ENCODE data around the gene CWF19L2. TPM values are rescaled to one million over a fixed set of nuclear protein-coding genes. Genes with fewer than 3 reads are reported as not detected.
A peak's percentile ranks its signal among the peaks of the same experiment; 100 is the strongest.
"Not testable (repeated sequence)": the region's sequence is repeated elsewhere in the genome, so short reads cannot be mapped to it uniquely, and the experiment has no call there.

CWF19L2 gene
- total RNA-seq = 10 to 100 TPM; 11.4 to 13.3 (median 11.5) TPM

- peak; percentile 79 for DNase-seq
- peaks cover 26% of the 10 kb centered on the region for H3K4me1 Mint-ChIP-seq (ENCODE audit: low read depth)
- peaks cover 4% of the 10 kb centered on the region for H3K27me3 Mint-ChIP-seq (ENCODE audit: low read depth)
- peak; percentile 94 to 96 for ATAC-seq
- peak within 1 kb of the TSS; percentile 84 for H3K4me3 Mint-ChIP-seq
- peaks cover 9% of the 10 kb centered on the region for H3K36me3 Mint-ChIP-seq (ENCODE audit: insufficient read depth)
- no peaks in the 10 kb centered on the region for H3K9me3 Mint-ChIP-seq
Observed at GRCh38 chr11:107457558-107458271, at the start of gene CWF19L2. CWF19L2 (minus strand) TSS chr11:107457825; CDS start chr11:107457816, 9 bp downstream.

- Mint-ChIP-seq H3K4me1 (ENCODE audit: low read depth) (no peaks in the 10 kb centered on the region), H3K4me3 (no peak overlapping the region), H3K36me3 (ENCODE audit: insufficient read depth) (peaks cover 55% of the 10 kb centered on the region), H3K9me3 (peaks cover 15% of the 10 kb centered on the region), H3K27me3 (ENCODE audit: low read depth) (no peaks in the 10 kb centered on the region)
- DNase-seq (no peak), ATAC-seq (no peak)
Observed at GRCh38 chr11:107505647-107506225, 48.1 kb upstream of the CWF19L2 start.

GRCh38 chr11:107504981-107505380, 47.4 kb upstream of the CWF19L2 start:
- no peak overlapping the region for H3K4me3 Mint-ChIP-seq
- no peaks in the 10 kb centered on the region for H3K27me3 Mint-ChIP-seq (ENCODE audit: low read depth)
- H3K36me3 Mint-ChIP-seq (ENCODE audit: insufficient read depth) = peaks cover 49% of the 10 kb centered on the region
- no peak for DNase-seq
- no peak for ATAC-seq
- H3K4me1 Mint-ChIP-seq (ENCODE audit: low read depth) = no peaks in the 10 kb centered on the region
- peaks cover 15% of the 10 kb centered on the region for H3K9me3 Mint-ChIP-seq

- no peak for DNase-seq
- ATAC-seq = no peak
- no peaks in the 10 kb centered on the region for H3K27me3 Mint-ChIP-seq (ENCODE audit: low read depth)
- no peaks in the 10 kb centered on the region for H3K4me1 Mint-ChIP-seq (ENCODE audit: low read depth)
- peaks cover 50% of the 10 kb centered on the region for H3K36me3 Mint-ChIP-seq (ENCODE audit: insufficient read depth)
- no peak overlapping the region for H3K4me3 Mint-ChIP-seq
- peaks cover 15% of the 10 kb centered on the region for H3K9me3 Mint-ChIP-seq
Observed at GRCh38 chr11:107501713-107502112, 44.1 kb upstream of the CWF19L2 start.

DNA sequence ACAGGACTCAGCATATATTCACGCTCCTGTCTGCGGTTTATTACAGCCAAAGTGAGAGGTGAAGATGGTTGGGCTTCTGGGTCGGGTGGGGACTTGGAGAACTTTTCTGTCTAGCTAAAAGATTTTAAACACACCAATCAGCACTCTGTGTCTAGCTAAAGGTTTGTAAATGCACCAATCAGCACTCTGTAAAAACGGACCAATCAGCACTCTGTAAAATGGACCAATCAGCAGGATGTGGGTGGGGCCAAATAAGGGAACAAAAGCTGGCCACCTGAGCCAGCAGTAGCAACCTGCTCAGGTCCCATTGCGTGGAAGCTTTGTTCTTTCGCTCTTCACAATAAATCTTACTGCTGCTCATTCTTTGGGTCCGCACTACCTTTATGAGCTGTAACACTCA, 39.7 kb upstream of the CWF19L2 start:
- ATAC-seq; H3K4me3 Mint-ChIP-seq; DNase-seq; H3K27me3 Mint-ChIP-seq (ENCODE audit: low read depth); H3K9me3 Mint-ChIP-seq; H3K4me1 Mint-ChIP-seq (ENCODE audit: low read depth): not testable (repeated sequence)
- H3K36me3 Mint-ChIP-seq (ENCODE audit: insufficient read depth) = peaks cover 12% of the 10 kb centered on the region

GRCh38 chr11:107496011-107496410, 38.4 kb upstream of the CWF19L2 start:
- Mint-ChIP-seq H3K4me3 (no peak overlapping the region), H3K27me3 (ENCODE audit: low read depth) (no peaks in the 10 kb centered on the region), H3K4me1 (ENCODE audit: low read depth) (no peaks in the 10 kb centered on the region), H3K9me3 (peaks cover under 1% of the 10 kb centered on the region), H3K36me3 (ENCODE audit: insufficient read depth) (peaks cover 3% of the 10 kb centered on the region)
- ATAC-seq (no peak), DNase-seq (no peak)

DNA sequence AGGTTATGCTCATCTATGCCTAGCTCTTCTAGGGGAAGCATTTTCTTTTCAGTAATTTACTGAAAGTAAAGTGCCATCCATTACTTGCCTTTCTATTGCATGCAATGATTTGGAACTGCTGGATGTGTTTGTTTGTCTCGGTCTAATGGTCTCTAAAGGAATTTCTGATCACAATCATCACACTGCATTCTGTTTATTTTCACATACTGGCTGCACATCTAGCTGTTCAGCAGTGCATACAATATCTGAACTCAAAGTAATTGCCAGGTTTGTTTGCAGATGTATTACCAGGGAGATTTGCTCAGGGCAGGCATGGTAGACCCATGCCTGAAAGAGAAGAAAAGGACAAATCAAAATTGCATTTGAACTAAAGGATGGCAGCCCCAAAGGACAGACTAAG, 36.4 kb upstream of the CWF19L2 start:
- DNase-seq (no peak), ATAC-seq (no peak)
- no peaks in the 10 kb centered on the region for H3K9me3 Mint-ChIP-seq
- H3K36me3 Mint-ChIP-seq (ENCODE audit: insufficient read depth) = peaks cover 2% of the 10 kb centered on the region
- H3K4me3 Mint-ChIP-seq = no peak overlapping the region
- no peaks in the 10 kb centered on the region for H3K4me1 Mint-ChIP-seq (ENCODE audit: low read depth)
- H3K27me3 Mint-ChIP-seq (ENCODE audit: low read depth) = peaks cover 2% of the 10 kb centered on the region

DNA sequence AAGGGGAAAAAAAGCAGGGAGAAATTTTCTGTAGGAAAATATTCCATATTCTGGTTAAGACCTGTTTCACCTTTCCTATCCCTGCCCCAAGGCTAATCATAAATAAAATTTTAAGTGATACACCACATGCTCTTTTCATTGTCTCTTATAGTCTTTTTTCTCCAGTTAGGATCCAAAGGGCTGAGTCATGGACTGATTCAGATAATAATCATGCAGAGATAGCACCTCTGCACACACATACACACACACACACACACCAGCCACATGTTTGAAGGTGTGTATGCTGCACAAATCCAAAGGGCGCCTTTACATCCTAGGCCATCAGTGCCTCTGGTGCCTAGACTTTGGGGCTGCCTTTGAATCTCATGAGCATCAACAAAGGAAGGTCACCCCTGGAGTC, 35.5 kb upstream of the CWF19L2 start:
- H3K4me1 Mint-ChIP-seq (ENCODE audit: low read depth) = no peaks in the 10 kb centered on the region
- no peak for DNase-seq
- H3K4me3 Mint-ChIP-seq = no peak overlapping the region
- ATAC-seq = no peak
- peaks cover 2% of the 10 kb centered on the region for H3K36me3 Mint-ChIP-seq (ENCODE audit: insufficient read depth)
- peaks cover 2% of the 10 kb centered on the region for H3K27me3 Mint-ChIP-seq (ENCODE audit: low read depth)
- H3K9me3 Mint-ChIP-seq = no peaks in the 10 kb centered on the region

GRCh38 chr11:107490836-107491235, 33.2 kb upstream of the CWF19L2 start:
- Mint-ChIP-seq H3K4me3 (no peak overlapping the region), H3K36me3 (ENCODE audit: insufficient read depth) (no peaks in the 10 kb centered on the region), H3K4me1 (ENCODE audit: low read depth) (no peaks in the 10 kb centered on the region), H3K9me3 (no peaks in the 10 kb centered on the region), H3K27me3 (ENCODE audit: low read depth) (peaks cover 2% of the 10 kb centered on the region)
- ATAC-seq = no peak
- no peak for DNase-seq

DNA sequence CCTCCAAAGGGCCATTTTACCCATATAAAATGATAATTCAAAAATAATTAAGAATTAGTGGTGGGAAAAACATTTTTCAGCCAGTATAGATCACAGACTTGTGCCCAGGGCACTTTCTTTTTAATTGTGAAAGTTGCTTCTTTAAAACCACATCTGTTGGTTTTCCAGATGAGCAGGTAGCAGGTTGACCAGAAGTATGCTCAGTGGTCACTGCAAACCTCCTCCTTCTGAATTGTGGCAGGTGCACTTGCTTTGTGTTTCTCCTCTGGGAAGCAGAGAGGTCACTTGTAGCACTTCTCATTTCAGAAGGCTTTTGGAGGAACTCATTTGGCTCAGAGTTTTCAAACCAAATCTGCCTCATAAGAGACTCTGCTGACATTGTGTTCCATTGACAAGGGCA, 24.6 kb upstream of the CWF19L2 start:
- Mint-ChIP-seq H3K4me1 (ENCODE audit: low read depth) (no peaks in the 10 kb centered on the region), H3K36me3 (ENCODE audit: insufficient read depth) (no peaks in the 10 kb centered on the region), H3K4me3 (no peak overlapping the region), H3K9me3 (no peaks in the 10 kb centered on the region), H3K27me3 (ENCODE audit: low read depth) (peaks cover 6% of the 10 kb centered on the region)
- ATAC-seq (no peak), DNase-seq (no peak)

GRCh38 chr11:107478922-107479321, 21.3 kb upstream of the CWF19L2 start:
- Mint-ChIP-seq H3K4me3 (no peak overlapping the region), H3K4me1 (ENCODE audit: low read depth) (no peaks in the 10 kb centered on the region)
- DNase-seq = no peak

DNA sequence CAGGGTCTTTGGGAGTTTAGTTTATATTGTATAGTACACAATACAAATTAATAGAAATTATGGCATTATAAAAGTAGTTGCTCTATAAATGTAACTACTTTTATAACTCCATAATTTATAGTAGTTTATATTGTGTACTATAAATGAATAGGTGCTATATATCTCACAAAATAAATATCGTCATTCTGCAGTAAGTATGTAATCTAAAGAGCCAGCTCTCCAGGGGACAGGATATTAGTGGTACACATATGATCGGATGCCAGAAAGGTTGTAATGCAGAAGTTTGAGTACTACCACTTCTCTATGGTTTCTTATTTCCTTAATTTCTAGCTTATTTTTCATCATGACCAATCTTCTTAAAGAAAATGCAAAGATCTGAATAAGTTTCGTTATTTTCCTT, 20.2 kb upstream of the CWF19L2 start:
- Mint-ChIP-seq H3K4me1 (ENCODE audit: low read depth) (no peaks in the 10 kb centered on the region), H3K27me3 (ENCODE audit: low read depth) (peaks cover 38% of the 10 kb centered on the region), H3K9me3 (no peaks in the 10 kb centered on the region), H3K36me3 (ENCODE audit: insufficient read depth) (no peaks in the 10 kb centered on the region), H3K4me3 (no peak overlapping the region)
- DNase-seq (no peak), ATAC-seq (no peak)

More at GRCh38 chr11:107478922-107479321, 21.3 kb upstream of the CWF19L2 start:
- Mint-ChIP-seq H3K9me3 (no peaks in the 10 kb centered on the region), H3K36me3 (ENCODE audit: insufficient read depth) (no peaks in the 10 kb centered on the region), H3K27me3 (ENCODE audit: low read depth) (peaks cover 30% of the 10 kb centered on the region)
- ATAC-seq = no peak

DNA sequence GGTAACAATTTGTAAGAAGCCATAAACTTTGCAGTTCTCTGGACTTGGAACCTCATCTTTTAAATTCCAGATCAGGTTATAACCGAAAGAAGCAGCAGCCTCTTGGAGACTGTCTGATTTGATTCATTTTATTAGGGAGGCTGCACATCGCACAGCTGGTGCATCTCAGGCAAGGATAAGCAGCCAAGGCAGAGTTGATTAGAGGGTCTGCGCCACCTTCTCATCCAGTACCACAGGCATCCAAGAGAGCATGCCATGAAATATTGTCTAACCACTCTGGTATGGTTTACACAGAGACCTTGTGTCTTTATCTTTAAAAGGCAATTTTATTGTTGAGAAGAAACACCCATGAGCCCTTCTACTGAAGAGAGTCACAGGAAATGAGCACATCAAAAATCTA, 16.2 kb upstream of the CWF19L2 start:
- DNase-seq (no peak), ATAC-seq (no peak)
- no peaks in the 10 kb centered on the region for H3K36me3 Mint-ChIP-seq (ENCODE audit: insufficient read depth)
- no peaks in the 10 kb centered on the region for H3K4me1 Mint-ChIP-seq (ENCODE audit: low read depth)
- no peaks in the 10 kb centered on the region for H3K9me3 Mint-ChIP-seq
- H3K4me3 Mint-ChIP-seq = no peak overlapping the region
- H3K27me3 Mint-ChIP-seq (ENCODE audit: low read depth) = peaks cover 41% of the 10 kb centered on the region

DNA sequence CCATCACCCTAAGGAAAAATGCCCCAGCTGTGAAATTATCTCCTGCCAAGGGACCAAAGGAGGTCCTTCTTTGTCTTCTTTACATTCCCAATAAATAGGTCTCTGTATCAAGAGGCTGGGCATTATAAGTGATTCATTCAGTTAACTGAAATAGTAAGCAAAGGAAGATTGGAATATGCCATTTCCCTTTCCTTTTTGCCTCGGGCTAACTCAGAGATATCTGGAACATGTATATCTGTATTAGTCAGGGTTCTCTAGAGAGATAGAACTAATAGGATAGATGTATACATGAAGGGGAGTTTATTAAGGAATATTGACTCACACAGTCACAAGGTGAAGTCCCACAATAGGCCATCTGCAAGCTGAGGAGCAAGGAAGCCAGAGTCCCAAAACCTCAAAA, 15.3 kb upstream of the CWF19L2 start:
- ATAC-seq (no peak), DNase-seq (no peak)
- Mint-ChIP-seq H3K9me3 (no peaks in the 10 kb centered on the region), H3K4me3 (no peak overlapping the region), H3K36me3 (ENCODE audit: insufficient read depth) (no peaks in the 10 kb centered on the region), H3K27me3 (ENCODE audit: low read depth) (peaks cover 47% of the 10 kb centered on the region), H3K4me1 (ENCODE audit: low read depth) (no peaks in the 10 kb centered on the region)

DNA sequence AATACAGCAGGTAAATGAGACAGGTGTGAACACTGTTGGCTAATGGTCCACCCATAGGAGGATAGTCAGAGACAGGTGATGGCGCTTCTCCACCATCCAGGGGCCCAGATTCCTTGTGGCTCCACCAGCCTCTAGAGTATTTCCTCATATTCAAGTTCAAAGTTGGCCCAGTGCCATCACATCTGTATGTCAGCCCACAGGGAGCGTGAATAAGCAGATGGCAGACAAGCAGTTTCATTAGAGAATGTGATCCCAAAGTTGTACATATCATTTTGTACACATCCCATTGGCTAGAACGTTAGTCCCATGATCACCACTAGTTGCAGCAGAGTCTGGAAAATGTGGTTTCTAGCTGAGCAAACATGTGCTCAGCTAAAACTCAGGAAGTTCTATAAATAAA, 11.0 kb upstream of the CWF19L2 start:
- Mint-ChIP-seq H3K36me3 (ENCODE audit: insufficient read depth) (no peaks in the 10 kb centered on the region), H3K4me1 (ENCODE audit: low read depth) (no peaks in the 10 kb centered on the region), H3K27me3 (ENCODE audit: low read depth) (peaks cover 31% of the 10 kb centered on the region), H3K4me3 (no peak overlapping the region), H3K9me3 (peaks cover 5% of the 10 kb centered on the region)
- DNase-seq (no peak), ATAC-seq (no peak)
